Measurements from ENCODE around the gene ATXN7L1. TPM values are rescaled to one million over a fixed set of nuclear protein-coding genes. Genes with fewer than 3 reads are reported as not detected.

Gene ATXN7L1
- polyA plus RNA-seq, 1 of the 3 experiments (the other 2 are of a cell fraction) = 6.0 TPM

GRCh38 chr7:105685161-105685560 is 191.2 kb downstream of the ATXN7L1 start (continued):
- TF ChIP-seq USF1 (IDR thresholded peaks at IDR 0.05; ENCODE audit: borderline replicate concordance, low read depth) (no peak), POLR2AphosphoS5 (IDR thresholded peaks at IDR 0.05; ENCODE audit: low read depth, low read length) (no peak), REST (IDR thresholded peaks at IDR 0.05; ENCODE audit: low read depth, low read length) (no peak)

- no peak overlapping the region for H3K27ac ChIP-seq (ENCODE audit: low read depth in 2 of 2, low read length in 1 of 2)
- H3K36me3 ChIP-seq (replicated peaks in 1 of 2; ENCODE audit: control insufficient read depth in 1 of 2, insufficient read depth in 2 of 2, low read length in 1 of 2) = no peaks in the 10 kb centered on the region
- no peak for DNase-seq
- no peak overlapping the region for H3K9ac ChIP-seq
- TF ChIP-seq RXRA (IDR thresholded peaks at IDR 0.05; ENCODE audit: borderline replicate concordance, low read depth) = no peak
- TF ChIP-seq CHD2 (IDR thresholded peaks at IDR 0.05; ENCODE audit: low read length, partially characterized antibody) = no peak
- TF ChIP-seq USF1 (IDR thresholded peaks at IDR 0.05; ENCODE audit: borderline replicate concordance, low read depth) = no peak
- TF ChIP-seq GATA2 (CRISPR knock-in tag; IDR thresholded peaks at IDR 0.05) = peak; percentile 43
- no peak overlapping the region for H3K4me3 ChIP-seq (ENCODE audit: low read depth in 2 of 2, low read length in 1 of 2)
- ChIA-PET CTCF (interaction anchor here (1.4 to 4.8 kb wide), 2 partner anchors 360 to 376 kb away, joined by 4 to 19 read pairs; no protein-coding TSS in a partner anchor), POLR2A (no interaction called here)
- no peaks in the 10 kb centered on the region for H3K9me2 ChIP-seq
- 78% methylated on average over 2 of the region's 2 CpGs for WGBS (ENCODE audit: low lambda C conversion rate)
- H3K27me3 ChIP-seq (ENCODE audit: insufficient read depth) = no peaks in the 10 kb centered on the region
- no peaks in the 10 kb centered on the region for H3K79me2 ChIP-seq (ENCODE audit: insufficient read depth)
- H3K4me2 ChIP-seq = no peak overlapping the region
- H3K4me1 ChIP-seq (ENCODE audit: control insufficient read depth in 1 of 2, insufficient read depth in 2 of 2, low read depth in 1 of 2, low read length in 1 of 2) = peaks cover 0 to 14% of the 10 kb centered on the region in 2 experiments; a peak in 2 of 4 replicates
- H4K20me1 ChIP-seq (ENCODE audit: insufficient read depth) = no peaks in the 10 kb centered on the region
- H2AFZ ChIP-seq (ENCODE audit: low read depth) = no peak overlapping the region
- H3K9me3 ChIP-seq = no peaks in the 10 kb centered on the region
- no peaks in the 10 kb centered on the region for H3F3A ChIP-seq (replicated peaks; ENCODE audit: insufficient read depth)
Measured at GRCh38 chr7:105682341-105683060, 193.9 kb downstream of the ATXN7L1 start.

All from SK-N-SH (cell line).